ENCODE results near the gene THAP12. TPM values are rescaled to one million over a fixed set of nuclear protein-coding genes. Genes with fewer than 3 reads are reported as not detected.

The THAP12 gene
- total and polyA plus RNA-seq, 2 experiments from 2014 or later: 20.1 to 36.0 TPM

DNA sequence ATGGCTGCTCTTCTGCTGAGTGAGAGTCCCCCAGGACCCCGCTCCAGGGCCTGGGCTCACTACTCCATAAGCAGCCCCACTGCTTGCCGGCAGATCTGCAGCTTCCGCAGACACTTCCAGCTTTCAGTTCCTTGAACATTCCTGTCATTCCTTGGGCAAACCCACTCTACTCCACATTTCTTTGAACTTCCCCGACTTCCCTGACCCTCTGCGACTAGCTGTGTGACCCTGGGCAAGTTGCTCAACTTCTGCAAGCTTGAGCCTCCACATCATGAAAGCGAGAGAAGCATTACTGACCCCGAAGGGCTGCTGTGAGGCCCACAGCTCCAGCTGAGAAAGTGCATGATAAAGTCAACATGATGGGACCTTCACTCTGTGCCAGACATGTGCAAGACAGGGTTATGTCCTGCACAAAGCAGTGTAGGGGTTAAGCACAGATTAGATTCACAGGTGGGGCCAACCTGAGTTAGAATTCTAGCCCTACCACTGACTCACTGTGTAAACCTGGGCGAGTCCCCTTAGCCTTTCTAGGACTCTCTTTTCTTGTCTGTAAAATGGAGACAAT lies 51.8 kb downstream of the THAP12 start (continued):
- TF ChIP-seq, protein P1, sequence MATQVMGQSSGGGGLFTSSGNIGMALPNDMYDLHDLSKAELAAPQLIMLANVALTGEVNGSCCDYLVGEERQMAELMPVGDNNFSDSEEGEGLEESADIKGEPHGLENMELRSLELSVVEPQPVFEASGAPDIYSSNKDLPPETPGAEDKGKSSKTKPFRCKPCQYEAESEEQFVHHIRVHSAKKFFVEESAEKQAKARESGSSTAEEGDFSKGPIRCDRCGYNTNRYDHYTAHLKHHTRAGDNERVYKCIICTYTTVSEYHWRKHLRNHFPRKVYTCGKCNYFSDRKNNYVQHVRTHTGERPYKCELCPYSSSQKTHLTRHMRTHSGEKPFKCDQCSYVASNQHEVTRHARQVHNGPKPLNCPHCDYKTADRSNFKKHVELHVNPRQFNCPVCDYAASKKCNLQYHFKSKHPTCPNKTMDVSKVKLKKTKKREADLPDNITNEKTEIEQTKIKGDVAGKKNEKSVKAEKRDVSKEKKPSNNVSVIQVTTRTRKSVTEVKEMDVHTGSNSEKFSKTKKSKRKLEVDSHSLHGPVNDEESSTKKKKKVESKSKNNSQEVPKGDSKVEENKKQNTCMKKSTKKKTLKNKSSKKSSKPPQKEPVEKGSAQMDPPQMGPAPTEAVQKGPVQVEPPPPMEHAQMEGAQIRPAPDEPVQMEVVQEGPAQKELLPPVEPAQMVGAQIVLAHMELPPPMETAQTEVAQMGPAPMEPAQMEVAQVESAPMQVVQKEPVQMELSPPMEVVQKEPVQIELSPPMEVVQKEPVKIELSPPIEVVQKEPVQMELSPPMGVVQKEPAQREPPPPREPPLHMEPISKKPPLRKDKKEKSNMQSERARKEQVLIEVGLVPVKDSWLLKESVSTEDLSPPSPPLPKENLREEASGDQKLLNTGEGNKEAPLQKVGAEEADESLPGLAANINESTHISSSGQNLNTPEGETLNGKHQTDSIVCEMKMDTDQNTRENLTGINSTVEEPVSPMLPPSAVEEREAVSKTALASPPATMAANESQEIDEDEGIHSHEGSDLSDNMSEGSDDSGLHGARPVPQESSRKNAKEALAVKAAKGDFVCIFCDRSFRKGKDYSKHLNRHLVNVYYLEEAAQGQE (IDR thresholded peaks at IDR 0.05; ENCODE audit: unreplicated experiment): no peak
- no peak for TF ChIP-seq EZH2 (IDR thresholded peaks at IDR 0.05; ENCODE audit: low read depth, unreplicated experiment)

DNA sequence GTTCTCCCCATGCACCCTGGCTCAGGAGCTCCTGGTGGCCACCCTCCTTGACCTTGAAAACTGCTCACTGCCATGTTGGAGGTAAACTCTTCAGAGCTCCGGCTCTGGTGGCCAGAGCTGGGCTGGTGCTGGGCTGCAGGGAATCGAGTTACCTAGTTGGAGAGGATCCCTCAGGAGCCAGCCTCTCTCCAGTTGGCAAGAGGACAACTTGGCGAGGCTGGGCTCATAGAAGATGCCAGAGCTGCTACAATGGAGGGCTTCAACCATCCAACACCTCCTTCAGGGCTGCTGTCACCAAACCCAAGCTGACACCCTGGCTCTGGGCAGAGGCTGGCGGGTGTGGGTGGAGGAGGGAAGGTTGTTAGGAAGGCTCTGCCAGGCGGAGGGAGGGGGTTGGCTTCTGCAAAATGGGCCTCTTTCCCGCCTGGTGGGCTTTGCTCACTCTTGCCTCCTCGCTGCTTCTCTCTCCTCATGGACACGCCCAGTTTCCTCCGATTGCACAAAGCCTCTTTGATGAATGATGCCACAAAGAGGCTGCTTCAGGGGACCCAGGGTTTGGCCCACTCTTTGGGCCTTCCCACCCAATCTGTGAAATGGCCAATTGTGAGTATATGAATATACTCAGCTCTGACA lies 53.1 kb downstream of the THAP12 start:
- H3K9me2 ChIP-seq (ENCODE audit: insufficient read depth): no peaks in the 10 kb centered on the region
- no peaks in the 10 kb centered on the region for H3F3A ChIP-seq (replicated peaks; ENCODE audit: low read depth)
- H3K36me3 ChIP-seq (ENCODE audit: insufficient read depth): no peaks in the 10 kb centered on the region; the same call in 1 of the 2 replicates
- no peaks in the 10 kb centered on the region for H3K9me3 Mint-ChIP-seq
- ATAC-seq: no peak
- peaks cover 17% of the 10 kb centered on the region for H3K4me1 ChIP-seq (ENCODE audit: insufficient read depth)
- no peak overlapping the region for H3K4me3 ChIP-seq
- no peak overlapping the region for H3K27ac ChIP-seq (ENCODE audit: low read depth)
- H2AFZ ChIP-seq: no peak overlapping the region
- no peak for DNase-seq (ENCODE audit: low spot score)
- H3K36me3 Mint-ChIP-seq (ENCODE audit: low read depth): no peaks in the 10 kb centered on the region
- no peaks in the 10 kb centered on the region for H3K79me2 ChIP-seq (replicated peaks; ENCODE audit: insufficient read depth)
- H3K4me3 Mint-ChIP-seq: no peak overlapping the region
- peaks cover 14% of the 10 kb centered on the region for H3K27me3 ChIP-seq (ENCODE audit: insufficient read depth)
- H3K27me3 Mint-ChIP-seq (ENCODE audit: insufficient read depth, low read depth, poor library complexity): peaks cover 14% of the 10 kb centered on the region
- H4K20me1 ChIP-seq (replicated peaks; ENCODE audit: insufficient read depth): no peaks in the 10 kb centered on the region
- H3K4me1 Mint-ChIP-seq: peaks cover 18% of the 10 kb centered on the region
- no peak overlapping the region for H3K4me2 ChIP-seq
- H3K27ac Mint-ChIP-seq: no peak overlapping the region
- TF ChIP-seq, protein P2, sequence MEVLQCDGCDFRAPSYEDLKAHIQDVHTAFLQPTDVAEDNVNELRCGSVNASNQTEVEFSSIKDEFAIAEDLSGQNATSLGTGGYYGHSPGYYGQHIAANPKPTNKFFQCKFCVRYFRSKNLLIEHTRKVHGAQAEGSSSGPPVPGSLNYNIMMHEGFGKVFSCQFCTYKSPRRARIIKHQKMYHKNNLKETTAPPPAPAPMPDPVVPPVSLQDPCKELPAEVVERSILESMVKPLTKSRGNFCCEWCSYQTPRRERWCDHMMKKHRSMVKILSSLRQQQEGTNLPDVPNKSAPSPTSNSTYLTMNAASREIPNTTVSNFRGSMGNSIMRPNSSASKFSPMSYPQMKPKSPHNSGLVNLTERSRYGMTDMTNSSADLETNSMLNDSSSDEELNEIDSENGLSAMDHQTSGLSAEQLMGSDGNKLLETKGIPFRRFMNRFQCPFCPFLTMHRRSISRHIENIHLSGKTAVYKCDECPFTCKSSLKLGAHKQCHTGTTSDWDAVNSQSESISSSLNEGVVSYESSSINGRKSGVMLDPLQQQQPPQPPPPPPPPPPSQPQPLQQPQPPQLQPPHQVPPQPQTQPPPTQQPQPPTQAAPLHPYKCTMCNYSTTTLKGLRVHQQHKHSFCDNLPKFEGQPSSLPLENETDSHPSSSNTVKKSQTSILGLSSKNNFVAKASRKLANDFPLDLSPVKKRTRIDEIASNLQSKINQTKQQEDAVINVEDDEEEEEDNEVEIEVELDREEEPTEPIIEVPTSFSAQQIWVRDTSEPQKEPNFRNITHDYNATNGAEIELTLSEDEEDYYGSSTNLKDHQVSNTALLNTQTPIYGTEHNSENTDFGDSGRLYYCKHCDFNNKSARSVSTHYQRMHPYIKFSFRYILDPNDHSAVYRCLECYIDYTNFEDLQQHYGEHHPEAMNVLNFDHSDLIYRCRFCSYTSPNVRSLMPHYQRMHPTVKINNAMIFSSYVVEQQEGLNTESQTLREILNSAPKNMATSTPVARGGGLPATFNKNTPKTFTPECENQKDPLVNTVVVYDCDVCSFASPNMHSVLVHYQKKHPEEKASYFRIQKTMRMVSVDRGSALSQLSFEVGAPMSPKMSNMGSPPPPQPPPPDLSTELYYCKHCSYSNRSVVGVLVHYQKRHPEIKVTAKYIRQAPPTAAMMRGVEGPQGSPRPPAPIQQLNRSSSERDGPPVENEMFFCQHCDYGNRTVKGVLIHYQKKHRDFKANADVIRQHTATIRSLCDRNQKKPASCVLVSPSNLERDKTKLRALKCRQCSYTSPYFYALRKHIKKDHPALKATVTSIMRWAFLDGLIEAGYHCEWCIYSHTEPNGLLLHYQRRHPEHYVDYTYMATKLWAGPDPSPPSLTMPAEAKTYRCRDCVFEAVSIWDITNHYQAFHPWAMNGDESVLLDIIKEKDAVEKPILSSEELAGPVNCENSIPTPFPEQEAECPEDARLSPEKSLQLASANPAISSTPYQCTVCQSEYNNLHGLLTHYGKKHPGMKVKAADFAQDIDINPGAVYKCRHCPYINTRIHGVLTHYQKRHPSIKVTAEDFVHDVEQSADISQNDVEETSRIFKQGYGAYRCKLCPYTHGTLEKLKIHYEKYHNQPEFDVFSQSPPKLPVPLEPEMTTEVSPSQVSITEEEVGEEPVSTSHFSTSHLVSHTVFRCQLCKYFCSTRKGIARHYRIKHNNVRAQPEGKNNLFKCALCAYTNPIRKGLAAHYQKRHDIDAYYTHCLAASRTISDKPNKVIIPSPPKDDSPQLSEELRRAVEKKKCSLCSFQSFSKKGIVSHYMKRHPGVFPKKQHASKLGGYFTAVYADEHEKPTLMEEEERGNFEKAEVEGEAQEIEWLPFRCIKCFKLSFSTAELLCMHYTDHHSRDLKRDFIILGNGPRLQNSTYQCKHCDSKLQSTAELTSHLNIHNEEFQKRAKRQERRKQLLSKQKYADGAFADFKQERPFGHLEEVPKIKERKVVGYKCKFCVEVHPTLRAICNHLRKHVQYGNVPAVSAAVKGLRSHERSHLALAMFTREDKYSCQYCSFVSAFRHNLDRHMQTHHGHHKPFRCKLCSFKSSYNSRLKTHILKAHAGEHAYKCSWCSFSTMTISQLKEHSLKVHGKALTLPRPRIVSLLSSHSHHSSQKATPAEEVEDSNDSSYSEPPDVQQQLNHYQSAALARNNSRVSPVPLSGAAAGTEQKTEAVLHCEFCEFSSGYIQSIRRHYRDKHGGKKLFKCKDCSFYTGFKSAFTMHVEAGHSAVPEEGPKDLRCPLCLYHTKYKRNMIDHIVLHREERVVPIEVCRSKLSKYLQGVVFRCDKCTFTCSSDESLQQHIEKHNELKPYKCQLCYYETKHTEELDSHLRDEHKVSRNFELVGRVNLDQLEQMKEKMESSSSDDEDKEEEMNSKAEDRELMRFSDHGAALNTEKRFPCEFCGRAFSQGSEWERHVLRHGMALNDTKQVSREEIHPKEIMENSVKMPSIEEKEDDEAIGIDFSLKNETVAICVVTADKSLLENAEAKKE (CRISPR knock-in tag; IDR thresholded peaks at IDR 0.05): no peak
- no peak for TF ChIP-seq NANOG (IDR thresholded peaks at IDR 0.05; ENCODE audit: borderline replicate concordance)
- TF ChIP-seq POLR2AphosphoS5 (IDR thresholded peaks at IDR 0.05; ENCODE audit: low read depth): no peak
- TF ChIP-seq EZH2 (IDR thresholded peaks at IDR 0.05; ENCODE audit: low read depth, unreplicated experiment): no peak
- TF ChIP-seq JUNB (IDR thresholded peaks at IDR 0.05; ENCODE audit: unreplicated experiment): no peak
- TF ChIP-seq, protein P3, sequence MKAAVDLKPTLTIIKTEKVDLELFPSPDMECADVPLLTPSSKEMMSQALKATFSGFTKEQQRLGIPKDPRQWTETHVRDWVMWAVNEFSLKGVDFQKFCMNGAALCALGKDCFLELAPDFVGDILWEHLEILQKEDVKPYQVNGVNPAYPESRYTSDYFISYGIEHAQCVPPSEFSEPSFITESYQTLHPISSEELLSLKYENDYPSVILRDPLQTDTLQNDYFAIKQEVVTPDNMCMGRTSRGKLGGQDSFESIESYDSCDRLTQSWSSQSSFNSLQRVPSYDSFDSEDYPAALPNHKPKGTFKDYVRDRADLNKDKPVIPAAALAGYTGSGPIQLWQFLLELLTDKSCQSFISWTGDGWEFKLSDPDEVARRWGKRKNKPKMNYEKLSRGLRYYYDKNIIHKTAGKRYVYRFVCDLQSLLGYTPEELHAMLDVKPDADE (IDR thresholded peaks at IDR 0.05): no peak
- no peak for TF ChIP-seq STAT1 (IDR thresholded peaks at IDR 0.05; ENCODE audit: unreplicated experiment)
- TF ChIP-seq CREB1 (CRISPR knock-in tag; IDR thresholded peaks at IDR 0.05; ENCODE audit: low read depth): no peak
- no peak for TF ChIP-seq ZNF114 (CRISPR knock-in tag; IDR thresholded peaks at IDR 0.05)
- no peak for TF ChIP-seq EZH2phosphoT487 (IDR thresholded peaks at IDR 0.05; ENCODE audit: unreplicated experiment)
- TF ChIP-seq ZNF331 (CRISPR knock-in tag; IDR thresholded peaks at IDR 0.05; ENCODE audit: low read depth): no peak
